IMR-90 (cell line): ENCODE results near the gene PAPSS1. TPM values are rescaled to one million over a fixed set of nuclear protein-coding genes. Genes with fewer than 3 reads are reported as not detected.

Experiments
- ATAC-seq: fragments of 200-7000 bp; cut with Tn5 transposase; 2 replicates; pipeline ENCODE4 v1.9.1; 2020; ENCODE audit warnings: low read depth, mild to moderate bottlenecking, moderate library complexity
- BruUV-seq: library from RNA; stranded (reverse); fragments of 400-500 nt; replicated peaks from 2 replicates; lab custom pipeline; 2021; lab: Mats Ljungman, UMichigan
- CTCF ChIA-PET: fragments of 300-600 bp; formaldehyde crosslinking; extraction: SDS; loops from one replicate; lab custom pipeline; 2021; ENCODE audit warnings: antibody characterized with exemption; lab: Yijun Ruan, JAX
- POLR2A ChIA-PET: fragments of 300-600 bp; sonication (Branson Sonifier 250); formaldehyde crosslinking; loops from one replicate; lab custom pipeline; 2022; ENCODE audit warnings: antibody characterized with exemption; ENCODE audit not compliant: unreplicated experiment; lab: Charles Lee
- DNase-seq: peaks from one replicate; pipeline ENCODE4 v3.0.0; 2013
- H2AFZ ChIP-seq: replicated peaks from 2 replicates; pipeline ENCODE3; 2013; ENCODE audit warnings: low read length, mild to moderate bottlenecking; ENCODE audit not compliant: poor library complexity
- H2AK5ac ChIP-seq: 2 replicates; pipeline ENCODE4 v1.6.1; 2013; ENCODE audit warnings: low read depth, low read length, inconsistent platforms
- H2AK9ac ChIP-seq: replicated peaks from 2 replicates; pipeline ENCODE3; 2013; ENCODE audit warnings: mild to moderate bottlenecking, low read depth, low read length, moderate library complexity; ENCODE audit not compliant: poor library complexity
- H2BK120ac ChIP-seq: 2 replicates; pipeline ENCODE4 v1.6.1; 2013; ENCODE audit warnings: low read depth, low read length, inconsistent platforms
- H2BK15ac ChIP-seq: 3 replicates; pipeline ENCODE4 v1.6.1; 2013; ENCODE audit warnings: low read depth, low read length, inconsistent platforms
- H2BK20ac ChIP-seq: 2 replicates; pipeline ENCODE4 v1.6.1; 2013; ENCODE audit warnings: low read depth, mild to moderate bottlenecking, inconsistent platforms, low read length, moderate library complexity
- H2BK5ac ChIP-seq: 2 replicates; pipeline ENCODE4 v1.6.1; 2013; ENCODE audit warnings: mild to moderate bottlenecking, low read depth, low read length, inconsistent platforms; ENCODE audit not compliant: poor library complexity, severe bottlenecking
- H3K14ac ChIP-seq: replicated peaks from 2 replicates; pipeline ENCODE4 v1.6.1; 2013; ENCODE audit warnings: low read depth, low read length, inconsistent platforms
- H3K18ac ChIP-seq: 2 replicates; pipeline ENCODE4 v1.6.1; 2013; ENCODE audit warnings: low read depth, low read length, control low read depth
- H3K23ac ChIP-seq: 2 replicates; pipeline ENCODE4 v1.6.1; 2013; ENCODE audit warnings: low read depth, low read length, inconsistent platforms
- H3K27ac ChIP-seq: 2 replicates; pipeline ENCODE4 v1.5.1; 2013; ENCODE audit warnings: mild to moderate bottlenecking, control low read depth, low read length; ENCODE audit not compliant: insufficient read depth
- H3K27me3 ChIP-seq: 2 replicates; pipeline ENCODE4 v1.6.1; 2013; ENCODE audit warnings: low read length; ENCODE audit not compliant: control insufficient read depth, insufficient read depth
- H3K36me3 ChIP-seq: 2 replicates; pipeline ENCODE4 v1.6.1; 2013; ENCODE audit warnings: low read length, mixed read lengths; ENCODE audit not compliant: control insufficient read depth, insufficient read depth
- H3K4ac ChIP-seq: 2 replicates; pipeline ENCODE4 v1.6.1; 2013; ENCODE audit warnings: low read depth, low read length, inconsistent platforms
- H3K4me1 ChIP-seq: 2 replicates; pipeline ENCODE4 v1.6.1; 2013; ENCODE audit warnings: low read length, mixed read lengths; ENCODE audit not compliant: control insufficient read depth, insufficient read depth
- H3K4me2 ChIP-seq: 2 replicates; pipeline ENCODE4 v1.6.1; 2013; ENCODE audit warnings: low read depth, mild to moderate bottlenecking, control low read depth, low read length, moderate library complexity
- H3K4me3 ChIP-seq: 2 replicates; pipeline ENCODE4 v1.5.1; 2013; ENCODE audit warnings: low read depth, mild to moderate bottlenecking, control low read depth, low read length, moderate library complexity; ENCODE audit not compliant: insufficient read depth
- H3K56ac ChIP-seq: 2 replicates; pipeline ENCODE4 v1.6.1; 2013; ENCODE audit warnings: low read length, inconsistent platforms; ENCODE audit not compliant: insufficient read depth; ENCODE audit errors: extremely low read depth
- H3K79me1 ChIP-seq, 2 experiments: 2 replicates each; pipeline ENCODE4 v1.6.1; 2013; ENCODE audit warnings: low read length in 2 of 2, inconsistent platforms in 1 of 2, low read depth in 1 of 2
- H3K9ac ChIP-seq: 2 replicates; pipeline ENCODE4 v1.6.1; 2013; ENCODE audit warnings: low read depth, low read length, control low read depth
- H3K9me1 ChIP-seq: 2 replicates; pipeline ENCODE4 v1.6.1; 2013; ENCODE audit warnings: low read length, inconsistent platforms; ENCODE audit not compliant: insufficient read depth
- H3K9me3 ChIP-seq: 2 replicates; pipeline ENCODE4 v1.6.1; 2013; ENCODE audit warnings: low read length; ENCODE audit not compliant: control insufficient read depth, insufficient read depth
- H4K20me1 ChIP-seq: 2 replicates; pipeline ENCODE4 v1.6.1; 2013; ENCODE audit warnings: low read length, inconsistent platforms; ENCODE audit not compliant: insufficient read depth
- H4K5ac ChIP-seq: 2 replicates; pipeline ENCODE4 v1.6.1; 2013; ENCODE audit warnings: mild to moderate bottlenecking, low read depth, low read length, control low read depth
- H4K8ac ChIP-seq, 2 experiments: 2 replicates each; pipeline ENCODE4 v1.6.1; 2013; ENCODE audit warnings: low read depth in 2 of 2, low read length in 2 of 2, control low read depth in 1 of 2, inconsistent platforms in 1 of 2
- H4K91ac ChIP-seq: 2 replicates; pipeline ENCODE4 v1.6.1; 2013; ENCODE audit warnings: low read depth, low read length, inconsistent platforms; ENCODE audit not compliant: insufficient read depth
- CHD1 ChIP-seq: IDR thresholded peaks from 2 replicates; pipeline ENCODE4 v1.6.1; 2012; ENCODE audit warnings: low read depth, low read length, improper control_type of control experiment
- MAFK ChIP-seq: IDR thresholded peaks from 2 replicates; pipeline ENCODE4 v1.6.1; 2012; ENCODE audit warnings: low read depth, low read length, improper control_type of control experiment
- MXI1 ChIP-seq: IDR thresholded peaks from 2 replicates; pipeline ENCODE4 v1.6.1; 2012; ENCODE audit warnings: low read depth, mild to moderate bottlenecking, low read length, moderate library complexity, borderline replicate concordance
- NFE2L2 ChIP-seq: fragments of 150-350 bp; IDR thresholded peaks from 2 replicates; pipeline ENCODE4 v1.6.1; 2016; ENCODE audit warnings: low read depth, mild to moderate bottlenecking, low read length
- RAD21 ChIP-seq: IDR thresholded peaks from 2 replicates; pipeline ENCODE4 v1.6.1; 2012; ENCODE audit warnings: low read length, improper control_type of control experiment
- SMC3 ChIP-seq: fragments of 150-350 bp; IDR thresholded peaks from 2 replicates; pipeline ENCODE4 v1.6.1; 2016; ENCODE audit warnings: low read depth, mild to moderate bottlenecking, antibody characterized with exemption, low read length, moderate library complexity
- WGBS, 2 experiments: methylation state at CpG; one replicate each; pipeline versions ENCODE4 v1.1.5 to v1.1.7; 2013; ENCODE audit warnings: missing lambda C conversion rate in 2 of 2; ENCODE audit not compliant: insufficient read length in 1 of 2; ENCODE audit errors: extremely low coverage in 2 of 2; 5-methylcytosine and 5-hydroxymethylcytosine counted together
- dilution Hi-C: fragments of 300-500 bp; cut with HindIII; formaldehyde crosslinking; loops from one replicate; pipeline ENCODE4 v1.14.3; 2018; ENCODE audit warnings: low sequenced_read_pairs; ENCODE audit not compliant: unreplicated experiment
- in situ Hi-C: fragments of 300-500 bp; cut with MboI; formaldehyde crosslinking; loops from 3 replicates; pipeline ENCODE4 v1.14.3; 2019; ENCODE audit warnings: low sequenced_read_pairs, inconsistent platforms, mixed read lengths
- intact Hi-C: fragments of 100-400 bp; cut with micrococcal nuclease; formaldehyde crosslinking; loops from 2 replicates; pipeline ENCODE4 v1.10.0; 2022
- polyA plus RNA-seq, 3 experiments: library from polyadenylated mRNA; depleted of rRNA; stranded (reverse); fragments of >200 nt; gene quantifications; 2 replicates each; pipeline ENCODE4 v1.2.3, GENCODE V29; 2012; ENCODE audit warnings: low replicate concordance in 1 of 3
- total RNA-seq: library from RNA; depleted of rRNA; stranded (reverse); fragments of >200 nt; gene quantifications from 2 replicates; pipeline ENCODE4 v1.2.3, GENCODE V29; 2012
- TF ChIP-seq, protein P1 (sequence below): fragments of 150-350 bp; IDR thresholded peaks from 2 replicates; pipeline ENCODE4 v1.6.1; 2017; ENCODE audit warnings: mild to moderate bottlenecking, antibody characterized with exemption, low read length, low read depth

PAPSS1 gene
- total and polyA plus RNA-seq, 2 of the 4 experiments (the other 2 are of a cell fraction), result 71.8 to 82.8 TPM

DNA sequence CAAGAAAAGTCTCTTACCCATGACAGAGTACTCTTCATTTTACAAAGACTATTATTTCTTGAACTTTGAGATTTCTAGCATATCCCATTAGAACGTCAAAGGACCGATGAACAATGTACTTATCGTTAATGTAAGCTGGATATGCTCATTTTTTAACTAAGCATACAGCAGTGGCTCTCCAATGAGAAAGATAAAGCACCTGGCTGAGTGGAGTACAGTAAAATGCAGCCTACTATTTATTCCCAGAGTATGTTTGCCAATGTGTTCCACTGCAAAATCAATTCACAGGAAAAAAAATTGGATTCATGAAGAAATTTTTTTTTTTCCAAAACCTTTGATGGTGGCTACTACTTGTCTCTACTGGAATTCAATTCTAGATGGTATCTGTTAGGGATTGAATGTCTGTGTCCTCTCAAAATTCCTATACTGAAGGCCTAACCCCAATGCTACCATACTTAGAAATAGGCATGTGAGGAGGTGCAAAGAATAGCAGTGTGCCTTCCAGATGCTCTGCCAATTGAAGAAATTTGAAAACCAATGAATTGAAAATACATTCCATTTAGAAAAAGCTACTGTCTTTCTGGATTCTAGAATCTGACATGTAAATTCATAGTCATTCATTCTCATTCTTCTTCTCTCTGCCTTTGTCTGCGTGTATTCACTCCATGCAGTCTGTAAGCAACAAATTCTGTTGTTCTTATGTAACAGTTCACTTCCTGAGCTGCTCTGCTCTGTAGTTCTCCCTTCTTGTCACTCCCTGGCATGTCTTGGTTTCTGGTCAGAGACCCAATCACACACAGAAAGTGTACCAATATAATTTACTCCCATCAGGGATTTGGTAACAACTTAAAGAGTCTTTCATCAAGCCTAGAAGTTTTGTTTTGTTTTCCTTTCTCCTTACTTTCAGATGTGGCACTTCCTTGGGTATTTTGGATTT, 61.4 kb downstream of the PAPSS1 start:
- H3K27me3 ChIP-seq, result no peaks in the 10 kb centered on the region
- ATAC-seq (no peak), DNase-seq (no peak)
- H2AK9ac ChIP-seq, result no peak overlapping the region
- dilution Hi-C loops (no loop called here), intact Hi-C loops (no loop called here), in situ Hi-C loops (loop anchor here (25.0 kb wide), 1 partner anchor 621 kb away; the partner anchor contains the start of gene DKK2)
- H3K27ac ChIP-seq, result no peak overlapping the region
- no peak overlapping the region for H3K9ac ChIP-seq
- H4K8ac ChIP-seq, result no peak overlapping the region
- no peak overlapping the region for H2BK15ac ChIP-seq
- H4K91ac ChIP-seq, result no peak overlapping the region
- ChIA-PET CTCF (no interaction called here), POLR2A (no interaction called here)
- no CpG with 5 or more reads among the region's 4 CpGs for WGBS, 2 experiments
- peaks cover 3% of the 10 kb centered on the region; the same call in 1 of the 2 replicates for H3K36me3 ChIP-seq
- no peak overlapping the region for H3K23ac ChIP-seq
- H3K4ac ChIP-seq, result no peak overlapping the region
- no peaks in the 10 kb centered on the region for H3K9me3 ChIP-seq
- TF ChIP-seq MXI1 (no peak), RAD21 (no peak), CHD1 (no peak), NFE2L2 (no peak), SMC3 (no peak), MAFK (no peak)
- TF ChIP-seq, protein P1, sequence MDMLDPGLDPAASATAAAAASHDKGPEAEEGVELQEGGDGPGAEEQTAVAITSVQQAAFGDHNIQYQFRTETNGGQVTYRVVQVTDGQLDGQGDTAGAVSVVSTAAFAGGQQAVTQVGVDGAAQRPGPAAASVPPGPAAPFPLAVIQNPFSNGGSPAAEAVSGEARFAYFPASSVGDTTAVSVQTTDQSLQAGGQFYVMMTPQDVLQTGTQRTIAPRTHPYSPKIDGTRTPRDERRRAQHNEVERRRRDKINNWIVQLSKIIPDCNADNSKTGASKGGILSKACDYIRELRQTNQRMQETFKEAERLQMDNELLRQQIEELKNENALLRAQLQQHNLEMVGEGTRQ, result no peak
- no peaks in the 10 kb centered on the region for H3K9me1 ChIP-seq
- no peaks in the 10 kb centered on the region for H3K4me1 ChIP-seq
- H3K14ac ChIP-seq, result no peak overlapping the region
- BruUV-seq, result no TSS peak
- no peak overlapping the region for H2AFZ ChIP-seq
- no peak overlapping the region for H3K18ac ChIP-seq
- H4K5ac ChIP-seq, result no peak overlapping the region
- no peak overlapping the region for H3K4me2 ChIP-seq
- no peak overlapping the region for H2AK5ac ChIP-seq
- H4K20me1 ChIP-seq, result no peaks in the 10 kb centered on the region
- H2BK20ac ChIP-seq, result no peak overlapping the region
- no peak overlapping the region for H3K4me3 ChIP-seq
- no peak overlapping the region for H3K56ac ChIP-seq
- H2BK5ac ChIP-seq, result no peak overlapping the region
- no peaks in the 10 kb centered on the region for H3K79me1 ChIP-seq
- no peak overlapping the region for H2BK120ac ChIP-seq
